Measurements from ENCODE around the gene HBZ.
"Not testable (repeated sequence)": the region's sequence is repeated elsewhere in the genome, so short reads cannot be mapped to it uniquely, and the experiment has no call there.

Gene HBZ

DNA sequence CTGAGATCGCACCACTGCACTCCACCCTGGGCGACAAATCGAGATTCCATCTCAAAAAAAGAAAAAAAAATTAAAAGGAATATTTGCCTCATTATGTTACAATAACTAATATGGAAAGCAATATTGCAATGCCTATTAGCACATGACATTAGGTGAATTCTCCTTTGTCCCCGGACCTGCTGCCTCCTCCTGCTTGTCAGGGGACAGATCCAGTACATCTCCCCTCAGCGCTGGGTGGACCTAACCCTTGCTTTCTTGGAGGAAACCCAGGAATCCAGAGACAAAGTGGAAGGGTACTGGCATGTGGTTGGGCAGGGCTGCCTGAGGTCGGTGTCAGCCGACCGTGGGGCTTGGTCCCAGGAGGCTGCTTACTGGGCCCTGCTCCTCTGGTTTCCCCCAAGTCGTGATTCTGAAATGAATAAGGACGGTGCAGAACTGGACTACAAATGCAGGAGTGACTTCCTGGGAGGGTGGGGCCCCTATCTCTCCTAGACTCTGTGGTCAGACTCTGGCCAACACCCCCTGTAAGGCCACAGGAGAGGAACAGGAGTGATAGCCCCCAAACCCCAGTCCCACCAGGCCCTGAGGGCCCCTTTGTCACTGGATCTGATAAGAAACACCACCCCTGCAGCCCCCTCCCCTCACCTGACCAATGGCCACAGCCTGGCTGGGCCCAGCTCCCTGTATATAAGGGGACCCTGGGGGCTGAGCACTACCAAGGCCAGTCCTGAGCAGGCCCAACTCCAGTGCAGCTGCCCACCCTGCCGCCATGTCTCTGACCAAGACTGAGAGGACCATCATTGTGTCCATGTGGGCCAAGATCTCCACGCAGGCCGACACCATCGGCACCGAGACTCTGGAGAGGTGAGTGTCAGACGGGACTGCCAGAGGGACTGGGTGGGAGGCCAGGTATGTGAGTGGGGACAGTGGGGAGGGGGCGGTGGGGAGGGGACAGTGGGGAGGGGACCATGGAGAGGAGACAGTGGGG lies at the start of gene HBZ:
Gene HBZ, plus strand, starts transcription at position 504 of the 988 bp plus-strand sequence. Its CDS starts 266 bp downstream, at position 770.
- DNase-seq (ENCODE audit: low spot score), result no peak

DNA sequence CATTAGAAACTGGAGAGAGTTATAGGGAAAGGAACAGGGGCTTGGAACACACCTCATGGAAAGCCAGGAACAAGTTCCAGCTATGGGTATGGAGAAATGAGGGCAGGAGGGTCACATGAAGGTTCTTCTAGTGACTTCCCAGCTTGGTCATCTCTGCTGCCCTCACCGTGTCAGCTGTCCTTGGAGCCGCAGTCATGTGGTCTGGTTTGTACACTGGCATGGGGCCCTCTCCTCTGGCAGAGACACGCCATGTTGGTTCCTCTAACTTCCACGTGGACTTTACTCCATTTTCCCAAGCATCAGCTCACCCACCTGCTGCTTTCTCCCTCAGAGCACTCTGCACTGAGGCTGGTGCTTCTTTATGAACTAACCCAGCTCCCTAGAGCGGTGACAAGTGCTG lies 48.1 kb upstream of the HBZ start:
- DNase-seq (ENCODE audit: low spot score), result no peak

DNA sequence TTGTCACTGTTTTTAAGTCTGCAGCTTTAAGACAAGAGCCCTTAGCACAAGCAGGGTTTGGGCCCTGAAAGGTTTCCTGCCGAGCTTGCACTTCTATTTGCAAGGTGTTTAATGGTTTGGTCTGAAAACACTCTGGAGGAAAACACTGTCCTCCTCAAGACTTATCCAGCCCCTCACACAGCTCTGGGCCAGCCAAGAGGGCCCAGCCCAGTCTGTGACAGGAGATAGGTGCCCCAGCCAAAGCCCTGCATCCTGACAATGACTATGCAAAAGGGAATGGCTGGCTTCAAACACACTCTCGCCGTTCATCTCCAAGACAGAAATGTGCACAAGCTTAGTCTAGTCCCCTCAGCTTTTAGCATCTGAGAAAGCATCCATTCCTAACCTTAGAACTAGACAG lies 47.5 kb upstream of the HBZ start:
- no peak for DNase-seq (ENCODE audit: low spot score)

DNA sequence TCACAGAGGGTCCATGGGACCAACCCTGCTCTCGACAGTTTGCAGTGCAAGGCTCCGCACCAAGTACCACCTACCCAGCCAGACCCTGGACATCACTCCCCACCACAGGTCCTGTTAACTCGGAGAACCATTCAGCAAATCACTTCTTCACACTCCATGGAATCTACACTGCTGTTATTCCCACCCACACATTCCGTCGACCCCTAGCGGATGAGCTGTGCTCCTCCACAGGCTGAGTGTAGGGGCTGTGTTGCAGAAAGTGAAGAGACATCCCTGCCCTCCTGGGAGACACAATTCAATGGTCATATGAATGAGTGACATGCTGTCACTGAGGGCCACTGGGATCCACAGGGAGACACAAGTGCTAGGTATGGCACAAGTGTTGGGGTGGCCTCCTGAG lies 46.9 kb upstream of the HBZ start:
- no peak for DNase-seq (ENCODE audit: low spot score)

GRCh38 chr16:106623-107324 lies 45.7 kb upstream of the HBZ start:
- peak; percentile 80 for DNase-seq (ENCODE audit: low spot score)

DNA sequence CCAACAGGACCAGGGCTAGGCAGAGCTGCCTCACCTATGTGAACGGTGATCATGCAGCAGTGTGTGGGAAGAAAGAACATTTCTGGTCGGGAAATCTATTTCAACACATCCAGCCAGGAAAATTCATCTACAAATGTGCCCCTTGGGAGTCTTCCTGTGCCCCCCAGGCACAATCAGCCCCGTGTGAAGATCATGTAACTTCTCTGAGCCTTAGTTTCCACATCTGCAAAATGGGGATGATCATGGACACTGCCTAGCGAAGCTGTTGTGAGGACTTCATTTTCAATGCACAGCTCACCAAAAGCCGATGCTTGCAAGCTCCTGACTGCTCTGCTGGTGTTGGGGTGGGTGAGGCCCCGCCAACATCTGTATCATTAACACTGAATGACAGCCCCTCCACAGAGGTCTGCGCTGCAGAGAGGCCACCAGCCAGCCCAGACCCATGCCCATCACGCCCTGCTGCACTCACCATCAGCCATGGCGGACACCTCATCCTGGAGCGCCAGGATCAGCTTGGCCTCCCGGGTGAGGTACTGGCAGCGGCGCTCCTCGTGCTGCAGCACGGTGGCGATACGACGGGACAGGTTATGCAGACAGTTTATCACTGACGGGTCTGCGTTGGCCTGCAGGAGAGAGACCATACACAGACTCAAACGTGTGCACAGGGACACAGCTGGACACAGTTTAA lies 40.1 kb upstream of the HBZ start:
- no peak for DNase-seq (ENCODE audit: low spot score)

- no peak for DNase-seq (ENCODE audit: low spot score)
Observed at GRCh38 chr16:114327-114726, 38.1 kb upstream of the HBZ start.

DNA sequence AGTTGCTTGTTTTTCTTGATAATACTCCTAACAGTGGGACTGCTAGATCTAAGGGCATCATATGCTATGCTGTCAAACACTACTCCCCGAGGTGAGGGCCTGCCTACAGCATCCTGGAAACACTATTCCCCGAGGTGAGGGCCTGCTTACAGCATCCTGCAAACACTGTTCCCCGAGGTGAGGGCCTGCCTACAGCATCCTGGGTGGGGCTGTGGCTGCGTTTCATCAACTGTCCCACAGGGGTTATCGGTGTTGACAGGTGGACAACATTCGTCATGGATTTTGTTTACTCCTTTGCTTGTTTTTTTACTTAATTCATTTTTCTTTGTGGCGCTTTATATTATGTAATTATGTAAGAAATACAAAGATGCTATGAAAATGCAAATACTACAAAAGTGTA lies 36.4 kb upstream of the HBZ start:
- no peak for DNase-seq (ENCODE audit: low spot score)

- DNase-seq (ENCODE audit: low spot score), result peak; percentile 67
Observed at GRCh38 chr16:117379-118365, 34.8 kb upstream of the HBZ start.

- no peak for DNase-seq (ENCODE audit: low spot score)
Observed at GRCh38 chr16:118857-119256, 33.6 kb upstream of the HBZ start.

GRCh38 chr16:119295-119694 lies 33.1 kb upstream of the HBZ start:
- no peak for DNase-seq (ENCODE audit: low spot score)

GRCh38 chr16:119835-120491 lies 32.5 kb upstream of the HBZ start:
- DNase-seq (ENCODE audit: low spot score), result no peak

- no peak for DNase-seq (ENCODE audit: low spot score)
Observed at GRCh38 chr16:120756-121155, 31.7 kb upstream of the HBZ start.

DNA sequence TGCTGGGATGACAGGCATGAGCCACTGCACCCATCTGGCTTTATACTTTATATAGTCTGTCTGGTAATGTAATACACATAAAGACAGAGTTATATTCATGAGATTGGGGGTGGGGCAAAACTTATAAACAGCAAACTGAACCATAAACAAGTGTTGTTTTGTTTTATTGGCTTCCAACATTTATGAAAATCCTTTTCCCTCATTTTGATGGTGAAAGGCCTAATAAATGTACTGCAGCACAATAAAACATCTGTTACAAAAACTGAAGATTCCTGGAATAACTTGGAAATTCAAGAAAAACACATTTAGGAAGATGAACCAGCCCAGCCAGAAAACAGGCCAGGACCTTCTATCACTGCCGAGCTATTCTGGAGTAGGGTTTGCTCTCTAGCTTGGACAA lies 30.1 kb upstream of the HBZ start:
- DNase-seq (ENCODE audit: low spot score), result no peak

GRCh38 chr16:123558-124350 lies 28.7 kb upstream of the HBZ start:
- not testable (repeated sequence) for DNase-seq (ENCODE audit: low spot score)

GRCh38 chr16:125011-125410 lies 27.4 kb upstream of the HBZ start:
- DNase-seq (ENCODE audit: low spot score), result no peak

- DNase-seq (ENCODE audit: low spot score), result no peak
Observed at GRCh38 chr16:129075-129474, 23.4 kb upstream of the HBZ start.

- DNase-seq (ENCODE audit: low spot score), result no peak
Observed at GRCh38 chr16:130533-131173, 21.8 kb upstream of the HBZ start.

DNA sequence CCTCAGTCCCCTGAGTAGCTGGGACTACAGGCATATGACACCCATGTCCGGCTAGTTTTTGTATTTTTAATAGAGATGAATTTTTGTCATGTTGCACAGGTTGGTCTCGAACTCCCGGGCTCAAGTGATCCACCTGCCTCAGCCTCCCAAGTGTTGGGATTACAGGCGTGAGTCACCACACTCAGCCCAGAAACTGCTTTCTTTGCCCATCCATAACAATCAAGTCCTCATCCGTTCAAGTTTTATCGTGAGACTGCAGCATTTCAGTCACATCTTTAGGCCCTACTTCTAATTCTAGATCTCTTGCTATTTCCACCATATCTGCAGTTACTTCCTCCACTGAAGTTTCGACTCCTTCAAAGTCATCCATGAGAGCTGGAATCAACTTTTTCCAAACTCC lies 20.3 kb upstream of the HBZ start:
- DNase-seq (ENCODE audit: low spot score), result no peak

GRCh38 chr16:133716-134115 lies 18.7 kb upstream of the HBZ start:
- DNase-seq (ENCODE audit: low spot score), result no peak

Data from AG08396 (cell line).